ENCODE data around the gene UBE2G2. TPM values are rescaled to one million over a fixed set of nuclear protein-coding genes. Genes with fewer than 3 reads are reported as not detected.

UBE2G2 gene
- total and polyA plus RNA-seq, 2 of the 4 experiments (the other 2 are of a cell fraction) = 65.4 to 91.7 TPM

DNA sequence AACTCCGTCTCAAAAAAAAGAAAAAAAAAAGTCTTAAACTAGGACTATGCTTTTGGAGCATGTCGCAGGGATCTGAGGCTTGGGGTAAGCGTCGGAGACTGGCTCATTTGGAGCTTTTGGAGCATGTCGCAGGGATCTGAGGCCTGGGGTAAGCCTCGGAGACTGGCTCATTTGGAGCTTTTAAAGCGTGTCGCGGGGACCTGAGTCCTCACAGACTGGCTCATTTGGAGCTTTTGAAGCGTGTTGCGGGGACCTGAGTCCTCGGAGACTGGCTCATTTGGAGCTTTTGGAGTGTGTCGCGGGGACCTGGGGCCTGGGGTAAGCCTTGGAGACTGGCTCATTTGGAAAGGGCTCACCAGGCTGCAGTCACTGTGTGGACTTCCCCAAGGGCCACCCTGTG lies 76.7 kb downstream of the UBE2G2 start:
- H3K4me2 ChIP-seq (ENCODE audit: low read depth, low read length) = no peak overlapping the region
- no peak overlapping the region for H3K4me3 ChIP-seq (ENCODE audit: insufficient read depth, low read depth, low read length)
- H2BK15ac ChIP-seq (ENCODE audit: low read depth, low read length) = no peak overlapping the region
- no TSS peak for BruUV-seq (replicated peaks)
- no peak overlapping the region for H2BK20ac ChIP-seq (ENCODE audit: low read depth, low read length)
- H3K14ac ChIP-seq (replicated peaks; ENCODE audit: low read depth, low read length) = no peak overlapping the region
- no peak overlapping the region for H3K18ac ChIP-seq (ENCODE audit: low read depth, low read length)
- H2AK9ac ChIP-seq (replicated peaks; ENCODE audit: low read depth, low read length, poor library complexity) = no peak overlapping the region
- no peak overlapping the region for H4K8ac ChIP-seq (ENCODE audit: low read depth in 2 of 2, low read length in 2 of 2)
- no peak overlapping the region for H4K5ac ChIP-seq (ENCODE audit: low read depth, low read length)
- in situ Hi-C loops (cut with MboI; ENCODE audit: low sequenced_read_pairs) = no loop called here
- no peak overlapping the region for H2AK5ac ChIP-seq (ENCODE audit: low read depth, low read length)
- H2BK5ac ChIP-seq (ENCODE audit: low read depth, low read length, poor library complexity, severe bottlenecking) = no peak overlapping the region
- no peaks in the 10 kb centered on the region for H3K79me1 ChIP-seq (ENCODE audit: low read depth in 1 of 2, low read length in 2 of 2)
- DNase-seq (no peak), ATAC-seq (ENCODE audit: low read depth) (no peak)
- H3K56ac ChIP-seq (ENCODE audit: extremely low read depth, insufficient read depth, low read length) = no peak overlapping the region
- H3K9me3 ChIP-seq (ENCODE audit: control insufficient read depth, insufficient read depth, low read length) = no peaks in the 10 kb centered on the region
- dilution Hi-C loops (cut with HindIII; ENCODE audit: low sequenced_read_pairs, unreplicated experiment) = no loop called here
- H2AFZ ChIP-seq (replicated peaks; ENCODE audit: low read length, poor library complexity) = no peak overlapping the region
- no peaks in the 10 kb centered on the region for H4K20me1 ChIP-seq (ENCODE audit: insufficient read depth, low read length)
- WGBS, 2 experiments (ENCODE audit: extremely low coverage in 2 of 2, insufficient read length in 1 of 2) = 78% methylated on average over 14 of the region's 14 CpGs; no CpG with 5 or more reads in 1 of the 2 experiments
- ChIA-PET POLR2A (ENCODE audit: unreplicated experiment) (no interaction called here), CTCF (interaction anchor here (0.6 kb wide), 1 partner anchor 210 kb away, joined by 4 read pairs; no protein-coding TSS in a partner anchor)
- no peak overlapping the region for H3K23ac ChIP-seq (ENCODE audit: low read depth, low read length)
- H3K27me3 ChIP-seq (ENCODE audit: control insufficient read depth, insufficient read depth, low read length) = peaks cover 39% of the 10 kb centered on the region
- no peak overlapping the region for H3K9ac ChIP-seq (ENCODE audit: low read depth, low read length)
- intact Hi-C loops (cut with micrococcal nuclease) = no loop called here
- no peaks in the 10 kb centered on the region for H3K9me1 ChIP-seq (ENCODE audit: insufficient read depth, low read length)
- H3K4me1 ChIP-seq (ENCODE audit: control insufficient read depth, insufficient read depth, low read length) = no peaks in the 10 kb centered on the region
- H3K4ac ChIP-seq (ENCODE audit: low read depth, low read length) = no peak overlapping the region
- no peak overlapping the region for H3K27ac ChIP-seq (ENCODE audit: insufficient read depth, low read length)
- no peaks in the 10 kb centered on the region for H3K36me3 ChIP-seq (ENCODE audit: control insufficient read depth, insufficient read depth, low read length)
- no peak overlapping the region for H2BK120ac ChIP-seq (ENCODE audit: low read depth, low read length)
- H4K91ac ChIP-seq (ENCODE audit: insufficient read depth, low read depth, low read length) = no peak overlapping the region
- TF ChIP-seq, protein P1, sequence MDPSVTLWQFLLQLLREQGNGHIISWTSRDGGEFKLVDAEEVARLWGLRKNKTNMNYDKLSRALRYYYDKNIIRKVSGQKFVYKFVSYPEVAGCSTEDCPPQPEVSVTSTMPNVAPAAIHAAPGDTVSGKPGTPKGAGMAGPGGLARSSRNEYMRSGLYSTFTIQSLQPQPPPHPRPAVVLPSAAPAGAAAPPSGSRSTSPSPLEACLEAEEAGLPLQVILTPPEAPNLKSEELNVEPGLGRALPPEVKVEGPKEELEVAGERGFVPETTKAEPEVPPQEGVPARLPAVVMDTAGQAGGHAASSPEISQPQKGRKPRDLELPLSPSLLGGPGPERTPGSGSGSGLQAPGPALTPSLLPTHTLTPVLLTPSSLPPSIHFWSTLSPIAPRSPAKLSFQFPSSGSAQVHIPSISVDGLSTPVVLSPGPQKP (IDR thresholded peaks at IDR 0.05; ENCODE audit: borderline replicate concordance, low read depth, low read length) = no peak
- TF ChIP-seq, protein P2, sequence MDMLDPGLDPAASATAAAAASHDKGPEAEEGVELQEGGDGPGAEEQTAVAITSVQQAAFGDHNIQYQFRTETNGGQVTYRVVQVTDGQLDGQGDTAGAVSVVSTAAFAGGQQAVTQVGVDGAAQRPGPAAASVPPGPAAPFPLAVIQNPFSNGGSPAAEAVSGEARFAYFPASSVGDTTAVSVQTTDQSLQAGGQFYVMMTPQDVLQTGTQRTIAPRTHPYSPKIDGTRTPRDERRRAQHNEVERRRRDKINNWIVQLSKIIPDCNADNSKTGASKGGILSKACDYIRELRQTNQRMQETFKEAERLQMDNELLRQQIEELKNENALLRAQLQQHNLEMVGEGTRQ (IDR thresholded peaks at IDR 0.05; ENCODE audit: low read depth, low read length) = no peak
- no peak for TF ChIP-seq CEBPB (IDR thresholded peaks at IDR 0.05; ENCODE audit: low read depth, low read length)
- TF ChIP-seq CHD1 (IDR thresholded peaks at IDR 0.05; ENCODE audit: low read depth, low read length) = no peak
- TF ChIP-seq, protein P3, sequence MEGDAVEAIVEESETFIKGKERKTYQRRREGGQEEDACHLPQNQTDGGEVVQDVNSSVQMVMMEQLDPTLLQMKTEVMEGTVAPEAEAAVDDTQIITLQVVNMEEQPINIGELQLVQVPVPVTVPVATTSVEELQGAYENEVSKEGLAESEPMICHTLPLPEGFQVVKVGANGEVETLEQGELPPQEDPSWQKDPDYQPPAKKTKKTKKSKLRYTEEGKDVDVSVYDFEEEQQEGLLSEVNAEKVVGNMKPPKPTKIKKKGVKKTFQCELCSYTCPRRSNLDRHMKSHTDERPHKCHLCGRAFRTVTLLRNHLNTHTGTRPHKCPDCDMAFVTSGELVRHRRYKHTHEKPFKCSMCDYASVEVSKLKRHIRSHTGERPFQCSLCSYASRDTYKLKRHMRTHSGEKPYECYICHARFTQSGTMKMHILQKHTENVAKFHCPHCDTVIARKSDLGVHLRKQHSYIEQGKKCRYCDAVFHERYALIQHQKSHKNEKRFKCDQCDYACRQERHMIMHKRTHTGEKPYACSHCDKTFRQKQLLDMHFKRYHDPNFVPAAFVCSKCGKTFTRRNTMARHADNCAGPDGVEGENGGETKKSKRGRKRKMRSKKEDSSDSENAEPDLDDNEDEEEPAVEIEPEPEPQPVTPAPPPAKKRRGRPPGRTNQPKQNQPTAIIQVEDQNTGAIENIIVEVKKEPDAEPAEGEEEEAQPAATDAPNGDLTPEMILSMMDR (conservative IDR thresholded peaks at IDR 0.05; ENCODE audit: low read depth, low read length) = no peak
